GM19372 (cell line): ENCODE measurements around the gene LTC4S.

ENCODE experiments used
- ATAC-seq: cut with Tn5 transposase; IDR thresholded peaks from one replicate; pipeline ENCODE4 v1.9.1; 2021; ENCODE audit warnings: mild to moderate bottlenecking, low read depth, moderate library complexity; ENCODE audit not compliant: unreplicated experiment

The LTC4S gene

GRCh38 chr5:179794171-179794570, 385 bp downstream of the LTC4S start:
- ATAC-seq, result no peak

- no peak for ATAC-seq
These were observed 789 bp downstream of the LTC4S start for GRCh38 chr5:179794575-179794974.

GRCh38 chr5:179795049-179795862, 1.5 kb downstream of the LTC4S start:
- ATAC-seq, result peak; percentile 2

- ATAC-seq, result peak; percentile 74
These were observed 2.4 kb downstream of the LTC4S start for GRCh38 chr5:179795863-179796833.

DNA sequence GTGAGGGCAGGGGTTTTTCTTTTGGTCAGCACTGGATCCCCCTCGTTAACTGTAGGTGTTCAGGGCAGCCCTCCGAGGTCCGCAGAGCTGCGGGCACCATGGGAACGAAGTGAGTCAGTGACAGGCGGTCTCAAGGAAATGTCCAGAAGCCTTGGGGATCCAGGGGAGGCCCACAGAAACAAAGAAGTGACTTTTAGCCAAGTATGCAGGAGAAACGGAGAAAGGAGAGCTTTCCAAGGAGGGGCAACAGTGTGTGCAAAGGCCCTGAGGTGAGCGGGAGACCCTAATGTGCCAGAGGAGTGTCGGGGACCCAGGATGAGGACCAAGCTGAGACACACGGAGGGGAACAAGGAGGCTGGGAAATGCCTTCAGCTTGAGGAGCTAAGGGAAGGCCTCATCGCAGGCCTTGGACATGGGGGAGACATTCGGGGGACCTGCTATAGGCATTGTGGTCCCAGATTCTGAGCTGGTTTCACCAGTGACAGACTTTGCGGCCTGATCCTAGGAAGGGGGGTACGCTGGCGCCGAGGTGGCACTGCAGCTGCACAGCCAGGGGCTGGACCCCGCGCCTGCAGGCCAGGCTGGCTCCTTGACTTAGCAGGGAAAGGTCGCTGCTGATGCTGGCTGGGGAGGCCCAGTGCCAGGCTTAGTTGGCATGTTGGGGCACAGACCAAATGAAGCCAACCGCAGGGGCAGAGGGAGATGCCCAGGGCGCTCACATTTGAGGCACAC, 3.3 kb downstream of the LTC4S start:
- no peak for ATAC-seq

- ATAC-seq, result no peak
These were observed 4.0 kb downstream of the LTC4S start for GRCh38 chr5:179797741-179798140.

GRCh38 chr5:179798144-179798770, 4.5 kb downstream of the LTC4S start:
- no peak for ATAC-seq

DNA sequence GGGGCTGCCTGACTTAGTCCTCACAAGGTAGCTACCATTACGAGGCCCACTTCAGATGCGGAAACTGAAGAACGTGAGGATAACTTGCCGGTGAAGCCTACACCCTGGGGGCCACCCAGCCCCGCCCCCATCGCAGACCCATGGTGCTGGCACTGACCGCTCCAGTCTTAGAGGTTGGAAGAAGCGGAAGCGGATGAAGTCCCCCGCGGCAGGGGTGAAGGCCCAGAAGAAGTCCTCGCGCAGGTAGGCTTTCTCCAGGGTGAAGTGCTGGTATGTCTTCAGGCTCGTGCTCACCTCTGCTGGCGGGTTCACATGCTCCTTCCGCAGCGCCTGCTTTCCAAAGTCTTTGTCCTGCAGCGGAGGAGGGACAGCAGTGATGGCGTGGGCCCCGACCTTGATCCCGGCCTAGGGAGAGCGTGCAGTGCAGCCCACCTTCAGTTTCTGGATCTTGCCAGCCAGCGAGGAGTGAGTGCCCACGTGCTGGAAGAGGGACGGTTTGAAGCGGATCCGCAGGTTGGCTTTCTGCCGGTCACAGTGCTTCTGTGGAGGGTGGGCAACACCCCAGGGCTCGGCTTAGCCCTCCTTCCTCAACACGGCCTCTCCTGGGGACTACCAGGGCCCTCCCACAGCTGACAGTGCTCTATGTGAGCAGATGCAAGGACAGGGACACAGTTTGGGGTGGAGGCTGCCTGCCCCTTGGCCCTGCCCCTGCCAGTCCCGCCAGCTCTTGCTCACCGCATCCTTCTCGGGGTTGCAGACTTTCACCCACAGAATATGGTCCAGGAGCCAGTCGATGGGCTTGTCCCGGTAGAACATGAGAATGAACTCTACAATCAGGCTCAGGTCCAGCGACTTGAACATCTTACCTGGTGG, 5.2 kb downstream of the LTC4S start:
- ATAC-seq, result no peak

DNA sequence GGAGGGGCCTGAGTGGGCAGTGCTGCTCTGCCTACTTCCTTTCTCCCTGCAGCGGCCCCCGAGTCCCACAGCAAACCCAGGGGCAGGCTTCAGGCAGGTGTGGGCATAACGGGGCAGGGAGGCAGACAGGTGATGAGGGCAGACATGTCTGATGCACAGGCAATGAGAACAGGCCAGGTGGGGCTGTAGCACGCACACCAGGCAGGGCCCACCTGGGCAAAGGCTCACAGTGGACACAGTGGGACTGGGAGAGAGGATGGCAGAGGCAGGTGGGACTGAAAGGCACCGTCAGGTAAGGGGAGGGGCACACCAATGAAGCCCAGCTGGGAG, 5.8 kb downstream of the LTC4S start:
- ATAC-seq, result no peak

GRCh38 chr5:179800071-179800695, 6.4 kb downstream of the LTC4S start:
- no peak for ATAC-seq

DNA sequence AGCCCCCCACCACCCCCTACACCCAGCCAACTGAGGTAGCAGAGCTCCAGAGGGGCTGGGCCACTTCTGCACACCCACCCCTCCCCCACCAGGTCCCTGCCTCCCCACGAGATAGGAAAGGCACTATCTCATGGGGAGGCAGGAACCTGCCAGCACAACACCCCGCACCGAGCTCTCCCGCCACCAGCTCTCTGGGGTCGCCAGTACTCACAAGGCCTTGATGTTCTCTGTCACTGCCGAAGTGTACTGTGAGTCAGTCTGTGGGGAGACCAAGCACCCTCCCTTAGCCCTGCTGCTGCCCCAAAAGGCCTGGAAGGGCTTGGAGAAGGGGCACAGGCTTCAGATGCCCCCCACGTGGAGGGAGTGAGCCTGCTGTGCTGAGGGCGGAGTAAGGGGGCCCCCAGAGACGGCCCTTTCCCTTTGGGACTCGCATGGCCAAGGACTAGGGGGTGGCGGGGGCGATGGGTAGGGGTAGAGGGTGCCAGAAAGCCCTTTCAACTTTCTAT, 7.0 kb downstream of the LTC4S start:
- no peak for ATAC-seq

GRCh38 chr5:179801304-179802206, 7.8 kb downstream of the LTC4S start:
- peak; percentile 40 for ATAC-seq

DNA sequence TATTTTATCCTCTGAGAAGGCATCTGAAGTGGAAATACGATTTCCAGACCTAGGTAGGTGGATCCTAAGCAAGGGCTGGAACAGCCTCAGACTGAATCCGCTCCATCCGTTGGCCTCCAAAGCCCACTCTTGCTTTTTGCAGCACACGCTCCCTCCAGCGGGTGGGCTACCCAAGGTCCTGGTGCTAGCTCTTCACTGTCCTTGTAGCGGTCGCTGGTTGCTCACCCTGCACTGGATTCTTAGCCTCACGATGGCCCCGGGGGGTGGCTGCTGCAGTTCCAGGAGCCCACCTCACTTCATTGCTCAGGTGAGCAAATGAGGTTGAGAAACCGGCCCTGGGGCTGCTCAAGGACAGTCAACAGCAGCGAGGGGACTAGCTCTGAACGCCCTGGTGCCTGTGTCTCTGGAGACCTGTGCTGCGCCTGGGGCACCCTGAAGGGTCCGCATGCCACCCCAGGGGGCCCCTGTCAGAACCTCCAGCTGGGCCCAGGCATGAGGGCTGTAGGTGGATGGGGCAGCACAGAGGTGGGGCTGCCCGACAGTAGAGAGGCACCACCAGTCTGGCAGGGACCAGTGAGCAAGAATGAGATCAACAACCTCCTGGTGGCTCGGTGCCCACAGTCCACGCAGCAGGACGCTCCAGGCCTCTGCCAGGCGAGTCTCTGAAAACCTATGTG, 8.6 kb downstream of the LTC4S start:
- no peak for ATAC-seq

DNA sequence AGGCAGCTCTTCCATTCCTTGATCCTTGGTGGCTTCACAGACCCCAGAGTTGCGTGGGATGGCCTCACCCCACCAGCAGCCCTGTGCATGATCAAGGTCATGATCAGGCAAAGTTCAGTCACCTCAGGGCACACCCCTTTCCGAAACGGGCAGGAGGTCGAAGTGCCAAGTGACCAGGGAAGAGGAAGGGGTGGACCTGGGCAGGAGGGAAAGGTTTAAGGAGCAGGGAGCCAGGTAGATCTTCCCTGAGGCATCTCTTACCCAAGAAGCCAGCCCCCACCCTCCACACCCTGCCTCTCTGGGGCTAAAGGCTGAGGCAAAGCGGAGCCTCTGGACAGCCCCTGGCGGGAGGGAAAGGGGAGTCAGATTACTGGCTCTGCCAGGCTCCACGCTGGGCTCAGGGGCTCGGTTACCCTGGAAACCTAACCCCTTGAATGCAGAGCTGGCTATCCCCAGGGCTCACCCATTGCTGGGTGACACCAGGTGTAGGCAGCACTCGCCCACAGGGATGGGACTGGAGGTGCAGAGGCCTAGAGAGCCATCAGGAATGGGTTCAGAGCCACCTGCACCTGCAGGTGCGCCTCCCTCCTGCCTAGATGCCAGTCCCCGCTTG, 9.3 kb downstream of the LTC4S start:
- no peak for ATAC-seq

DNA sequence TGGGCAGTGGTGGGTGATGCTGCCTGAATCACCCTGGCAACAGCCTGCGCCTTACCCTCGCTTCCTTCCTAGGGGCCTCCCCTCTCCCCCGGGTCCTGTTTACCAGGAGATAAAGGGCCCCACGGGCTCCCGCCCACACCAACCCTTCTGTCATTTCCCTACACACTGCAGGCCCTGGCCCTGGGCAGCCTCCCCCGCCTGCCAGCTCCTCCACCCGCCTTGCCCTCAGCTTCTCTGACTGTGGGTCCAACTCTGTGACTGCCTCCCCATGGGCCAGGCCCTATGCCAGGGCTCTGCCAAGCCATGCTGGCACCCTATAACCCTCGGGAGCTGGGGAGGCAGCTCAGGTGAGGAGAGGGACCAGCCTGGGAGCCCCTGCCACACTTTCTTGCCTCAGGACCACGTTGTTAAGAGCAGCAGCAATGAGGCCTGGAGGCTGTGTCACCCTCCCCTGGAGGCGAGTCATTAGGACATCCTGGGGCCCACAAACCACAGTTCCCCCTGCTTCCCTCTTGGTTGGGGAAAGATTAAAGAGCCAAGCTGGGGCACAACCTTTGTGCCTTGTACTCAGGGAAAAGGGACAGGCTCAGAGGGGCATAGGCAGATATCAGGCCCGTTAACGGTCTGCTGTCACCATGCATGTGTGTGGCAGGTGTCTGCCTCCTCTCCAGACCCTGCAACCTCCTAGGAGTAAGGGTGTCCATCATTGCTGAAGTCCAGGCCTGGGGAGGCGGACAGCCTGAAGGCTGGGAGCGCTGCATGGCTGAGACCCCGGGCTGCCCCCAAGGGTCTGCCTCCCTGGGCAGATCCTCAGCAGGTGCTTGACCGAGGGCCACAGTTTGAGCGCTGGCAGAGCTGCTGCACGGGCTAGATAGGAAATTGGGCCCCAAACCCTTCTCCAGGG, 10.1 kb downstream of the LTC4S start:
- no peak for ATAC-seq

GRCh38 chr5:179804555-179804947, 10.8 kb downstream of the LTC4S start:
- ATAC-seq, result no peak
